ENCODE data around the gene SPATA22.
"Not testable (repeated sequence)": the region's sequence is repeated elsewhere in the genome, so short reads cannot be mapped to it uniquely, and the experiment has no call there.

The SPATA22 gene

GRCh38 chr17:3474212-3474611 lies 2.6 kb upstream of the SPATA22 start:
- DNase-seq (ENCODE audit: low read depth) = no peak

DNA sequence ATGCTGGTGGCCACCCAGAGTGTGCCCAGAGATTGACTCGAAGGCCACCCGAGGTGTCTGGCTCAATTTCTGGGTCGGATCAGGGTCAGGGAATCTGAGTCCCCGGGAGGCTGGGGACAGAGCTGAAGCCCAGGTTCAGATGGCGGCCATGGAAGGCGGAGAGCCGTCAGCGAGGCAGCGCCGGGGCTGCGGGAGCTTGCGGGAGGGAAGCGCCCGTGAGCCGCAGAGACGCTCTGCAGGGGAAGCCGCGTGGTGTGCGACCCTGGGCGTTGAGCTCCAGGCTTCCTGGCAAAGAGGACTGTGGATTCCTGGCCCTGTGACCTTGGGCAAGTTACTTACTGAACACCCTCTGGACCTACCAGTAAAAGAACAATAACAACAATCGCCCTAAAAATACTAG lies 518 bp upstream of the SPATA22 start:
- no peak for DNase-seq (ENCODE audit: low read depth)

DNA sequence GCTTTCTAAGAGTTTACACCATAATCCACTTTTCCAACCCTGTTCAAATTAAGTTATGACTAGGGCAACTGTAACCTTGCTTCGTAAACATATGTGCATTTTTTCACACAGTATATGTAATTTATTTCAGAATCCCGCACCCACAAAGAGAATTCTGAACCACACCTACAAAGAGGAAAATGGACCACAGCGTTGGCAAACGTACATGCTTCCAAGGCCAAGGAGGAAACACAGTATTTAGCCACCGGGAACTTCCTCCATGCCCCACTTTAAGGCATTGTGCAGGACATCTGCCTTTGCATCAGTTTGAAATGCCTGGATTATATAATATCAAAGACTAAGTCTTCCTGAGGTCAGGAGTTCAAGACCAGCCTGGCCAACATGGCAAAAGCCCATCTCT lies 2.1 kb downstream of the SPATA22 start:
- DNase-seq (ENCODE audit: low read depth) = no peak

- DNase-seq (ENCODE audit: low read depth) = not testable (repeated sequence)
These were observed 5.3 kb downstream of the SPATA22 start for GRCh38 chr17:3466355-3466754.

GRCh38 chr17:3448059-3448665 lies 23.5 kb downstream of the SPATA22 start:
- no peak for DNase-seq (ENCODE audit: low read depth)

- DNase-seq (ENCODE audit: low read depth) = no peak
These were observed 24.0 kb downstream of the SPATA22 start for GRCh38 chr17:3447625-3448024.

DNA sequence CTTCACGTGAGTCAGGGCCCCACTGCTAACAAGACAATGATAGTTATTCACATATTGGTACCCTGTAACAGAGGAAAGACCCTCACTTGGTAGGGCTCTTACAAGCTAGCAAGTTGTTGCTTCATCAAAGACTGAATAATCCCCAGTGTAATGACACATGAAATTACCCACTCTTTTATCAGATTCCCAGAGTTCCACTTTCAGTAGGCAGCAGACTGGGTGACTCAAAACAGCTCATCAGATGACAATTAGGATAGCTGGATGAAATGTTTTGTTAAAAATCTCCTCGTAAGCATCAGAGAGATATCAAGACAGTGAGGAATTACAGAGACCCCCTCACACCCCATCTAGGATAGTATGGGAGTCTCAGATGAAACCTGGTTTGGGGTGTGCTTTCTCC lies 31.2 kb downstream of the SPATA22 start:
- DNase-seq (ENCODE audit: low read depth) = no peak

DNA sequence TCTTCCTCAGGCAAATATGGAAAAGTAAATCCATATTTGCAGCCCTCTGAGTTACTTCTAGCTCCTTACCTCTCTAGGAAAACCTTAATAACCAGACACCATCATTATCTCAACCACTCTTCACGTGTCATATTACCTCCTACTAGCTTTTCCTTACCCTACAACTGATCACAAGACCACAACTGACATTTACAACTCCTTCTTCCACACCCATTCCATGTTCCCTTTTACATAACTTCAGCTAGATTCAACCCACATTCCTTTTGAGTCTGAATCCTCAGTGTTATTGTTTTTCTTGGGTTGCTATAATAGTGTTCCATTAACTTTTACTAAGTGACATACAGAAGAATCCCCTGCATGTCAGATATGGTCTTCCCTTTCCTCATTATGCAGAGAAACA lies 33.3 kb downstream of the SPATA22 start:
- DNase-seq (ENCODE audit: low read depth) = no peak

GRCh38 chr17:3433741-3434140 lies 37.9 kb downstream of the SPATA22 start, which contains the start of gene OR1E2:
OR1E2 (minus strand) TSS chr17:3433841; CDS start chr17:3433841, 0 bp downstream.
- no peak for DNase-seq (ENCODE audit: low read depth)

DNA sequence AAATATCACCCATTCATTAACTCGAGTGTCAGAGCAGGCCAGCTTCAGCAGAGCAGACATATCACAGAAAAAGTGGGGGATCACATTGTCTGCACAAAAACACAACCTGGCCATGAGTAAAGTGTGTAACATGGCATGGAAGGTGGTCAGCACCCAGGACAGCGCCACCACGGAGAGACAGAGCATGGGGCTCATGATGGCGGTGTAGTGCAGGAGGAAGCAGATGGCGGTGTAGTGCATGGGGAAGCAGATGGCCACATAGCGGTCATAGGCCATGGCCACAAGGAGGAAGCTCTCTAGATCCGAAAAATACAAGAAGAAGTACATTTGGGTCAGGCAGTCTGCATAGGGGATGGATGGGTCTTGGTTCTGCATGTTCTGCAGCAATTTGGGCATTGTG lies 38.4 kb downstream of the SPATA22 start:
- not testable (repeated sequence) for DNase-seq (ENCODE audit: low read depth)

- no peak for DNase-seq (ENCODE audit: low read depth)
These were observed 53.4 kb downstream of the SPATA22 start for GRCh38 chr17:3418222-3418621.

DNA sequence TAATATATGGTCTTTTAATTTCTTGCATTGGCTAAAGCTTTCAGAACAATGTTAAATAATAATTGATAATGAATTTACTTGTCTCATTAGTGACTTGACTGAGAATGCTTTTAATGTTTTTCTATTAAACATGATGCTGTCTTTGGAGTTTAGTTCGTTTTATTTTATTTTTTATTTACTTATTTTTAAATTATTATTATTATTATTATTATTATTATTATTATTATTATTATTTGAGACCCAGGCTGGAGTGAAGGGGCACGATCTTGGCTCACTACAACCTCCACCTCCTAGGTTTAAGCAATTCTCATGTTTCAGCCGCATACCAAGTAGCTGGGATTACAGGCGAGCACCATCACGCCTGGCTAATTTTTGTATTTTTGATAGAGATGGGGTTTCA lies 56.0 kb downstream of the SPATA22 start:
- DNase-seq (ENCODE audit: low read depth) = no peak

DNA sequence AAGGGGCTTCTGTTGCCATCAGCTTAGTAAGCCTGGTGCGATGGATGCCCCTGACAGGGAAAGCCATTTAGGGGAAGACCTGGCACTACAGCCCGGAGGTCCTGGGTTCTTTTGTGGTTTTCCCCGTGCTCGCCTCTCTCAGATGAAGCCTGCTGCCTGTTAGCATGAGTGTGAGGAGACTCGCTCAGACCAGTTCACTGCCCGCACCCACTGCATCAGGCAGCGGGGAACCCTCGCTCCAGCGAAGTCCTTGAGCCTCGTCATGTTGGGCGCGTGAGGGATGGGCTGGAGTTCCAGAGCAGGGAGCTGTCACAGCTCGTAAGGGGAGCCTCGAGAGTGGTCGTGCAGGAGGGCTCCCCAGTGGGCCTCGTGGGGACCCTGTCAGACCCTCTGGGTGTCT lies 59.4 kb downstream of the SPATA22 start:
- not testable (repeated sequence) for DNase-seq (ENCODE audit: low read depth)

DNA sequence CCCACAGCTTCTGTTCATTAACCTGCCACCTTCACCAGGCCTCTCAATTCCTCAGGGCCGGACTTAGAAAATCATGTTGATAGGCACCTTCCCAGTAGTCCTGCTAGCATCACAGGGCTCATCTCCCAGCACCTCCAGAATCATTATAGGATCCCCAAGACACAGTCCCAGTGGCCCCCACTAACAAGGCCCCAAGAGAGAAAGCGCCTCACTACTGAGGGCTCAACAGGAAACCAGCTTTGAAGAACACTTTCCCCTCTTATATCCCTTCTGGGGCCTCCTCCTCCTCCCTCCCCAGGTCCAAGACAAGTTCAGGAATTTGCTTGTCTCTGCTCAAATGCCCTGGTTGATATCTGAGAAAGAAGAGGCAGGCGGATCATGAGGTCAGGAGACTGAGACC lies 60.5 kb downstream of the SPATA22 start, which contains the start of gene OR3A3:
Gene OR3A3, plus strand, starts transcription at position 301 of the 400 bp plus-strand sequence.
- DNase-seq (ENCODE audit: low read depth) = no peak

GRCh38 chr17:3403856-3404255 lies 67.8 kb downstream of the SPATA22 start:
- not testable (repeated sequence) for DNase-seq (ENCODE audit: low read depth)

- no peak for DNase-seq (ENCODE audit: low read depth)
These were observed 69.8 kb downstream of the SPATA22 start for GRCh38 chr17:3401786-3402185.

- no peak for DNase-seq (ENCODE audit: low read depth)
These were observed 71.6 kb downstream of the SPATA22 start for GRCh38 chr17:3400055-3400454.

- DNase-seq (ENCODE audit: low read depth) = no peak
These were observed 73.3 kb downstream of the SPATA22 start, which contains the start of gene OR1E1 for GRCh38 chr17:3398310-3398709. OR1E1 (minus strand) TSS chr17:3398410; CDS start chr17:3398410, 0 bp downstream.

GRCh38 chr17:3397801-3398200 lies 73.8 kb downstream of the SPATA22 start:
- not testable (repeated sequence) for DNase-seq (ENCODE audit: low read depth)

Measured in amniotic epithelial cell (primary cell).